ENCODE measurements around the gene ASIC3.

Gene ASIC3

DNA sequence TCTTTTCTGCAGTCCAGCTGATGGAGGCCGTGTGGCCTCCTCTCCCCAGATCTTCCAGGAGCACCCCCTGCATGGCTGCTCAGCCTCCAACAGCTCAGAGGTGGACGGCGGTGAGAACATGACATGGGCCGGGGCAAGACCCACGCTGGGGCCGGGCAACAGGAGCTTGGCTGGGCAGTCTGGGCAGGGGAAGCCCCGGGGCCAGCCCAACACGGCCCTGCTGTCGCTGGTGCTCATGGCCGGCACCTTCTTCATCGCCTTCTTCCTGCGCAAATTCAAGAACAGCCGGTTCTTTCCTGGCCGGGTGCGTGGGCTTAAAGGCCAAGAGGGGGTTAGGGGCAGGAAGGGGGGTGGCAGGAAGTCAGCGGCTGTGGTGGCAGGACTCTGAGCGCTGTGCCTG lies 25.7 kb downstream of the ASIC3 start:
- Histone ChIP-seq H3K9ac (ENCODE audit: low read length) (no peak overlapping the region), H2AFZ (ENCODE audit: low read length) (no peak overlapping the region), H4K20me1 (ENCODE audit: insufficient read depth, low read length) (no peaks in the 10 kb centered on the region), H3K27me3 (replicated peaks; ENCODE audit: insufficient read depth, low read length) (no peaks in the 10 kb centered on the region), H3K9me3 (replicated peaks; ENCODE audit: insufficient read depth, low read length) (no peaks in the 10 kb centered on the region), H3K79me2 (ENCODE audit: low read length) (peaks cover 13% of the 10 kb centered on the region), H3K4me2 (ENCODE audit: low read depth, low read length) (no peak overlapping the region), H3K9me2 (replicated peaks; ENCODE audit: insufficient read depth, low read length) (no peaks in the 10 kb centered on the region), H3K4me1 (ENCODE audit: low read length) (peaks cover under 1% of the 10 kb centered on the region; the same call in 1 of the 2 replicates), H3F3A (ENCODE audit: insufficient read depth, low read length) (peaks cover 12% of the 10 kb centered on the region; the same call in 1 of the 2 replicates), H3K27ac (ENCODE audit: low read length) (no peak overlapping the region), H3K4me3 (ENCODE audit: low read length) (no peak overlapping the region), H3K36me3 (replicated peaks; ENCODE audit: insufficient read depth, low read length) (peaks cover 6% of the 10 kb centered on the region; the same call in 1 of the 2 replicates)
- DNase-seq: no peak
- TF ChIP-seq EZH2phosphoT487 (IDR thresholded peaks at IDR 0.05; ENCODE audit: low read length): no peak
- TF ChIP-seq, protein P1, sequence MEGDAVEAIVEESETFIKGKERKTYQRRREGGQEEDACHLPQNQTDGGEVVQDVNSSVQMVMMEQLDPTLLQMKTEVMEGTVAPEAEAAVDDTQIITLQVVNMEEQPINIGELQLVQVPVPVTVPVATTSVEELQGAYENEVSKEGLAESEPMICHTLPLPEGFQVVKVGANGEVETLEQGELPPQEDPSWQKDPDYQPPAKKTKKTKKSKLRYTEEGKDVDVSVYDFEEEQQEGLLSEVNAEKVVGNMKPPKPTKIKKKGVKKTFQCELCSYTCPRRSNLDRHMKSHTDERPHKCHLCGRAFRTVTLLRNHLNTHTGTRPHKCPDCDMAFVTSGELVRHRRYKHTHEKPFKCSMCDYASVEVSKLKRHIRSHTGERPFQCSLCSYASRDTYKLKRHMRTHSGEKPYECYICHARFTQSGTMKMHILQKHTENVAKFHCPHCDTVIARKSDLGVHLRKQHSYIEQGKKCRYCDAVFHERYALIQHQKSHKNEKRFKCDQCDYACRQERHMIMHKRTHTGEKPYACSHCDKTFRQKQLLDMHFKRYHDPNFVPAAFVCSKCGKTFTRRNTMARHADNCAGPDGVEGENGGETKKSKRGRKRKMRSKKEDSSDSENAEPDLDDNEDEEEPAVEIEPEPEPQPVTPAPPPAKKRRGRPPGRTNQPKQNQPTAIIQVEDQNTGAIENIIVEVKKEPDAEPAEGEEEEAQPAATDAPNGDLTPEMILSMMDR (IDR thresholded peaks at IDR 0.05; ENCODE audit: low read length): no peak
- no peak for TF ChIP-seq EZH2 (optimal IDR thresholded peaks at IDR 0.05; ENCODE audit: low read depth, low read length)

DNA sequence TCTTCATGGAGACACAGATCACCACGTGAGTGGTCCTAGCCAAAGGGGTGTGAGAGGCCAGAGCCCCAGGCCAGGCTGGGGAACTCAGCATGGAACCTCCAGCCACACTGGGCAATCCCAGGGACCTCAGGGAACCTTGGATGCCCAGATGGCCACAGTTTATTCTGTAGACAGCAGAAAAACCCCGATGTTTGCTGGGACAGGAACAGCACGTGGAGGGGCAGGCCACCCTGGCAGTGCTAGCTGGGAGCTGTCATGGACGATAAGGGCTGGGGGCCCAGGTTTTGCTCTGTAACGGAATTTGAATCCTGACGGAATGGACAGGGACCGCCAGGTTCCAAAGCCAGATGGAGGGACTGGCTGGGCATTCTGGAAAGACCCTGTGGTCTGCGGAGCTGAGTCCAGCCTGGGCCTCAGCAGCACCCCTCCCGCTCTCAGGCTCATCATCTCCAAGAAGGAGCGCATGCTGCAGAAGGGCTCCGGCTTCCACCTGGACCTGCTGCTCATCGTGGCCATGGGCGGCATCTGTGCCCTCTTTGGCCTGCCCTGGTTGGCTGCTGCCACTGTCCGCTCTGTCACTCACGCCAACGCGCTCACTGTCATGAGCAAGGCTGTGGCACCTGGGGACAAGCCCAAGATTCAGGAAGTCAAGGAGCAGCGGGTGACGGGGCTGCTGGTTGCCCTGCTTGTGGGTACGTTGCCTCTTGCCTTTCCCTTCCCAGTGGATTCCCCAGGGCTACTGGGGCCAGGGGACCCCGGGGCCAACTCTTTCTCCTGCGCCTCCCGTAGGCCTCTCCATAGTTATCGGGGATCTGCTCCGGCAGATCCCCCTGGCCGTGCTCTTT lies 26.7 kb downstream of the ASIC3 start:
- Histone ChIP-seq H3K9me3 (replicated peaks; ENCODE audit: insufficient read depth, low read length) (no peaks in the 10 kb centered on the region), H3K4me2 (ENCODE audit: low read depth, low read length) (no peak overlapping the region), H4K20me1 (ENCODE audit: insufficient read depth, low read length) (no peaks in the 10 kb centered on the region), H3K36me3 (replicated peaks; ENCODE audit: insufficient read depth, low read length) (peaks cover 3% of the 10 kb centered on the region; the same call in 1 of the 2 replicates), H3K27ac (ENCODE audit: low read length) (no peak overlapping the region), H3K4me1 (ENCODE audit: low read length) (peaks cover 8% of the 10 kb centered on the region), H3K79me2 (ENCODE audit: low read length) (peaks cover 24% of the 10 kb centered on the region), H2AFZ (ENCODE audit: low read length) (no peak overlapping the region), H3K4me3 (ENCODE audit: low read length) (no peak overlapping the region), H3K9ac (ENCODE audit: low read length) (no peak overlapping the region), H3F3A (ENCODE audit: insufficient read depth, low read length) (peaks cover 12% of the 10 kb centered on the region; the same call in 1 of the 2 replicates), H3K27me3 (replicated peaks; ENCODE audit: insufficient read depth, low read length) (no peaks in the 10 kb centered on the region), H3K9me2 (replicated peaks; ENCODE audit: insufficient read depth, low read length) (no peaks in the 10 kb centered on the region)
- no peak for DNase-seq
- TF ChIP-seq EZH2 (optimal IDR thresholded peaks at IDR 0.05; ENCODE audit: low read depth, low read length) (no peak), EZH2phosphoT487 (IDR thresholded peaks at IDR 0.05; ENCODE audit: low read length) (no peak)
- TF ChIP-seq, protein P1 (IDR thresholded peaks at IDR 0.05; ENCODE audit: low read length): no peak

DNA sequence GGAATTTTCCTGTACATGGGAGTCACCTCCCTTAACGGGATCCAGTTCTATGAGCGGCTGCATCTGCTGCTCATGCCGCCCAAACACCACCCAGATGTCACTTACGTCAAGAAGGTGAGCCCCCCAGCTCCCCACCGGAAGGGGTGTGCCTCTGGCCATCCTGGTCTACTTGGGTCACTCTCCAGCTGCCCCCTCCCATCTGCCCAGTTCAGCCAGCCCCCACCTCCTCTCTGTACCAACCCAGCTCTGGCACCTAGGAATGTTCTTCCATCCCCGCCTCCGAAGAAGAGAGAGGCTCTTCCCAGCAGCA lies 27.3 kb downstream of the ASIC3 start:
- H3K27ac ChIP-seq (ENCODE audit: low read length): no peak overlapping the region
- H2AFZ ChIP-seq (ENCODE audit: low read length): no peak overlapping the region
- H3K27me3 ChIP-seq (replicated peaks; ENCODE audit: insufficient read depth, low read length): no peaks in the 10 kb centered on the region
- no peak for DNase-seq
- no peaks in the 10 kb centered on the region for H3K9me3 ChIP-seq (replicated peaks; ENCODE audit: insufficient read depth, low read length)
- no peak overlapping the region for H3K4me3 ChIP-seq (ENCODE audit: low read length)
- H3K79me2 ChIP-seq (ENCODE audit: low read length): peaks cover 29% of the 10 kb centered on the region
- no peak overlapping the region for H3K9ac ChIP-seq (ENCODE audit: low read length)
- H4K20me1 ChIP-seq (ENCODE audit: insufficient read depth, low read length): no peaks in the 10 kb centered on the region
- peaks cover 8% of the 10 kb centered on the region for H3K4me1 ChIP-seq (ENCODE audit: low read length)
- H3K36me3 ChIP-seq (replicated peaks; ENCODE audit: insufficient read depth, low read length): peaks cover 3% of the 10 kb centered on the region; the same call in 1 of the 2 replicates
- no peak for TF ChIP-seq EZH2phosphoT487 (IDR thresholded peaks at IDR 0.05; ENCODE audit: low read length)
- H3K9me2 ChIP-seq (replicated peaks; ENCODE audit: insufficient read depth, low read length): no peaks in the 10 kb centered on the region
- peaks cover 12% of the 10 kb centered on the region; the same call in 1 of the 2 replicates for H3F3A ChIP-seq (ENCODE audit: insufficient read depth, low read length)
- H3K4me2 ChIP-seq (ENCODE audit: low read depth, low read length): no peak overlapping the region

- H3K4me2 ChIP-seq (ENCODE audit: low read depth, low read length): no peak overlapping the region
- TF ChIP-seq EZH2 (optimal IDR thresholded peaks at IDR 0.05; ENCODE audit: low read depth, low read length) (no peak), EZH2phosphoT487 (IDR thresholded peaks at IDR 0.05; ENCODE audit: low read length) (no peak)
- TF ChIP-seq, protein P1 (IDR thresholded peaks at IDR 0.05; ENCODE audit: low read length): no peak
- H3K27ac ChIP-seq (ENCODE audit: low read length): no peak overlapping the region
- H3K79me2 ChIP-seq (ENCODE audit: low read length): peaks cover 30% of the 10 kb centered on the region
- DNase-seq: no peak
- H3K4me1 ChIP-seq (ENCODE audit: low read length): peaks cover 8% of the 10 kb centered on the region
- no peaks in the 10 kb centered on the region for H4K20me1 ChIP-seq (ENCODE audit: insufficient read depth, low read length)
- no peaks in the 10 kb centered on the region for H3K27me3 ChIP-seq (replicated peaks; ENCODE audit: insufficient read depth, low read length)
- H3K9me3 ChIP-seq (replicated peaks; ENCODE audit: insufficient read depth, low read length): no peaks in the 10 kb centered on the region
- H2AFZ ChIP-seq (ENCODE audit: low read length): no peak overlapping the region
- no peak overlapping the region for H3K9ac ChIP-seq (ENCODE audit: low read length)
- peaks cover 3% of the 10 kb centered on the region; the same call in 1 of the 2 replicates for H3K36me3 ChIP-seq (replicated peaks; ENCODE audit: insufficient read depth, low read length)
- no peaks in the 10 kb centered on the region for H3K9me2 ChIP-seq (replicated peaks; ENCODE audit: insufficient read depth, low read length)
- peaks cover 13% of the 10 kb centered on the region; the same call in 1 of the 2 replicates for H3F3A ChIP-seq (ENCODE audit: insufficient read depth, low read length)
- H3K4me3 ChIP-seq (ENCODE audit: low read length): no peak overlapping the region
These were observed 27.7 kb downstream of the ASIC3 start for GRCh38 chr7:151075978-151076426.

All from MM.1S (cell line).